ENCODE measurements around the gene GCNT3.
"Not testable (repeated sequence)": the region's sequence is repeated elsewhere in the genome, so short reads cannot be mapped to it uniquely, and the experiment has no call there.

GCNT3 gene

DNA sequence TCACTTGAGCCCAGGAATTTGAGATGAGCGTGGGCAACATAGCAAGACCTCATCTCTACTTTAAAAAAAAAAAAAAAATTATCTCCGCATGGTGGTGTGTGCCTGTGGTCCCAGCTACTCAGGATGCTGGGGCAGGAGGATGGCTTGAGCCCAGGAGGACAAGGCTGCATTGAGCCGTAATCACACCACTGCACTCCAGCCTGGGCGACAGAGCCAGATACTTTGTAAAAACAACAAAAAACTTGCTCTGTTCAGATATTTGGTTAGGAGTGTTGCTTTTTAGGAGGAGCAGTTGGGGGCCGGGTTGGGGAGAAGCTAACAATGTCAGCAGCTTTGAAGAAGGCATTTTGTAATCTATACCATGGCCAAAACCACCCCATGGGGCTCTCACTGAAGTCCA lies 4.1 kb downstream of the GCNT3 start:
- no peak for FAIRE-seq
- no peak for DNase-seq (ENCODE audit: extremely low spot score, insufficient read length, low read depth)

- no peak for DNase-seq (ENCODE audit: extremely low spot score, insufficient read length, low read depth)
Observed at GRCh38 chr15:59616379-59616778, 4.8 kb downstream of the GCNT3 start.

DNA sequence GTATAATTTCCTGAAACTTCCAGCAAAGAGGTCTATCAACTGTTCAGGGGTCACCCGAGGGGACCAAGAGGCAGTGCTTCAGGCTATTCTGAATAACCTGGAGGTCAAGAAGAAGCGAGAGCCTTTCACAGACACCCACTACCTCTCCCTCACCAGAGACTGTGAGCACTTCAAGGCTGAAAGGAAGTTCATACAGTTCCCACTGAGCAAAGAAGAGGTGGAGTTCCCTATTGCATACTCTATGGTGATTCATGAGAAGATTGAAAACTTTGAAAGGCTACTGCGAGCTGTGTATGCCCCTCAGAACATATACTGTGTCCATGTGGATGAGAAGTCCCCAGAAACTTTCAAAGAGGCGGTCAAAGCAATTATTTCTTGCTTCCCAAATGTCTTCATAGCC lies 6.8 kb downstream of the GCNT3 start:
- DNase-seq (ENCODE audit: extremely low spot score, insufficient read length, low read depth) (no peak), FAIRE-seq (no peak)

More at GRCh38 chr15:59616379-59616778, 4.8 kb downstream of the GCNT3 start:
- no peak for FAIRE-seq

DNA sequence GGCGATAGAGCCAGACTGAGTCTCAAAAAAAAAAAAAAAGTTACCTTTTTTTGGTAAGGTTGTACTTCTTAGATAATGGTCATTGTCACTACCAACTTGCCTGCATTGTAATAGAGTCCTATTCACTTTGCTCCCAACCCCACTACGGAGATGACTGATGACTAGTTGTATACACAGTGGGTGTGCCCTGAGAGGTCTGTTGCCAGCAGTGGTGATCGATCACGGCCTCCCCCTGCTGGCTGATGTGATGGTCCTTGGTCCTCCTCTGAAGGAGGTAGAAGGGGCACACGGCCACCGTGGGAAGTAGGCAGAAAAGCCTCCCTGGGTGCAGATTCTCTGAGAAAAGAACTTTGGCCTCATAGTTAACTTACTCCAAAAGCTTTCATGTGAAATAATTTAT lies 10.7 kb downstream of the GCNT3 start:
- DNase-seq (ENCODE audit: extremely low spot score, insufficient read length, low read depth) (peak; percentile 52), FAIRE-seq (peak; percentile 74)

DNA sequence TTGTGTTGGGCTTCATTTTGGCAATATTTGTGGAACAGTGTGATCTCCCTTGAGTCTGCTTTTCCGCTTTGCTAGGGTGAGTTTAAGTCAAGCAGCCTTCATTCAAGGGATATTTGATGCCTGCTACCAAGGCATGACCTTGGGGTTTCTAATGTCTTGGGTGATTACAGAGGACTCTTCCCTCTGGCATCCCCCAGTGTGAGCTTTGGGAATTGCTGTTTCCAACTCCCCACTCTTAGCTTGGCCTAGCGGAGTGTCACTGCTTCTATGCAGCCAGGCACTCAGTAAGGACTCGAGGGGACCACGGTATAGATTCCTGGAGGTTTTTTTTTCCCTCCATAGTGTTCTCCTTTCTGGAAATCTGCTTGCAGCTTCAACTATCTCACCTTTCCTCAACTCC lies 21.1 kb downstream of the GCNT3 start:
- DNase-seq (ENCODE audit: extremely low spot score, insufficient read length, low read depth) (no peak), FAIRE-seq (no peak)

DNA sequence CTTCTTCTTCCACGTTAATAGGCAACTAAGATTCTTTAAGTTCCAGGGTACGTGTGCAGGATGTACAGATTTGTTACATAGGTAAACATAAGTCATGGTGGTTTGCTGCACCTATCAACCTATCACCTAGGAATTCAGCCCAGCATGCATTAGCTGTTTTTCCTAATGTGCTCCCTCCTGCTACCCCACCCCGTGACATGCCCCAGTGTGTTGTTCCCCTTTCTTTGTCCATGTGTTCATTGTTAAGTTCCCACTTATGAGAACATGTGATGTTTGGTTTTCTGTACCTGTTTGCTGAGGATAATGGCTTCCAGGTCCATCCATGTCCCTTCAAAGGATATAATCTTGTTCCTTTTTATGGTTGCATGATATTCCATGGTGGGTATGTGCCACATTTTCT lies 24.6 kb downstream of the GCNT3 start:
- FAIRE-seq (no peak), DNase-seq (ENCODE audit: extremely low spot score, insufficient read length, low read depth) (no peak)

GRCh38 chr15:59637507-59637906 lies 25.9 kb downstream of the GCNT3 start:
- not testable (repeated sequence) for DNase-seq (ENCODE audit: extremely low spot score, insufficient read length, low read depth)
- FAIRE-seq, result peak; percentile 38

DNA sequence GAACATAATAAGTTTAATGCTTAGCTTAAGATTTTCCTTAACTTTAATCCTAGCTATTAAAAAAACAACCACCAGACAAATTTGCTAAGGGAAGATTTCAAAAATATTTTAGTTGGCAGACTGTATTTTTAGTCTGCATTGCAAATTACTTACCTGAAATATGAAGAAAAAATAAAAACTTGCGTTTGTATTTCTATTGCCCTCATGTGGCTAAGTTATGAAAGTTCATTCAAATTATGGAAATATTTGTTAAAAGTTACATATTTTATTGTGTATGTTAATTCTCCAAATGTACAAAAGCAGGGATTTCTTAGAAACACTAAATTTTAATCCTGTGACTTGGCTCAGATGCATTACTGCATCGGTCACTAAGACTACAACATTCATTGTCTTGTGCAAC lies 30.8 kb downstream of the GCNT3 start:
- FAIRE-seq (no peak), DNase-seq (ENCODE audit: extremely low spot score, insufficient read length, low read depth) (no peak)

DNA sequence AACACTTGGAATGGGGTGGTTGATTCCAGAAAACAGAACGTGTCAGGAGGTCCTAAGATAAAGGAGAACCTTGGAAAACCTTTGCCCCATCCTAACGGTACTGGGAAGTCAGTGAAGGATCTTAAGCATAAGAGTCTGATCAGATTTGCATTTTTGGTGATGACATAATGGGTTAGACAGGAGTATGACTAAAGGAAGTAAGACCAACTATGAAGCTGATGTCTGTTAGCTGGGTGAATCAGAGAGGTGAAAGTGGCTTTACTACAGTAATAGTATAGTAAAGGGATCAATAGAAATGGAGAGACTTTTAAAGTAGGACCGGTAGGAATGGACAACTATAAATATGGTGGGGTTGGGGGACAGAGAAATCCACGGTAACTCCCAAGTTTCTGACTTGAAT lies 33.2 kb downstream of the GCNT3 start:
- DNase-seq (ENCODE audit: extremely low spot score, insufficient read length, low read depth), result no peak
- FAIRE-seq, result no peak

DNA sequence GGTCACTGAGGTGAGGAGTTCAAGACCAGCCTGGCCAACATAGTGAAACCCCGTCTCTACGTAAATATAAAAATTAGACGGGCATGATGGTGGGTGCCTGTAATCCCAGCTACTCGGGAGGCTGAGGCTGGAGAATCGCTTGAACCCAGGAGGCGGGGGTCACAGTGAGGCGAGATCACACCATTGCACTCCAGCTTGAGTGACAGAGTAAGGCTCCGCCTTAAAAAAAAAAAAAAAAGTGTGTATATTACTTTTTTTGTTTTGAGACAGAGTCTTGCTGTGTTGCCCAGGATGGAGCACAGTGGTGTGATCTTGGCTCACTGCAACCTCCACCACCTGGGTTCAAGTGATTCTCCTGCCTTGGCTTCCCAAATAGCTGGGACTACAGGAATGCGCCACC lies 34.2 kb downstream of the GCNT3 start:
- not testable (repeated sequence) for DNase-seq (ENCODE audit: extremely low spot score, insufficient read length, low read depth); FAIRE-seq

- no peak for DNase-seq (ENCODE audit: extremely low spot score, insufficient read length, low read depth)
- FAIRE-seq, result no peak
Observed at GRCh38 chr15:59646277-59646676, 34.7 kb downstream of the GCNT3 start.

GRCh38 chr15:59647085-59647484 lies 35.5 kb downstream of the GCNT3 start:
- no peak for DNase-seq (ENCODE audit: extremely low spot score, insufficient read length, low read depth)
- no peak for FAIRE-seq

- FAIRE-seq (no peak), DNase-seq (ENCODE audit: extremely low spot score, insufficient read length, low read depth) (no peak)
Observed at GRCh38 chr15:59649603-59650002, 38.0 kb downstream of the GCNT3 start.

DNA sequence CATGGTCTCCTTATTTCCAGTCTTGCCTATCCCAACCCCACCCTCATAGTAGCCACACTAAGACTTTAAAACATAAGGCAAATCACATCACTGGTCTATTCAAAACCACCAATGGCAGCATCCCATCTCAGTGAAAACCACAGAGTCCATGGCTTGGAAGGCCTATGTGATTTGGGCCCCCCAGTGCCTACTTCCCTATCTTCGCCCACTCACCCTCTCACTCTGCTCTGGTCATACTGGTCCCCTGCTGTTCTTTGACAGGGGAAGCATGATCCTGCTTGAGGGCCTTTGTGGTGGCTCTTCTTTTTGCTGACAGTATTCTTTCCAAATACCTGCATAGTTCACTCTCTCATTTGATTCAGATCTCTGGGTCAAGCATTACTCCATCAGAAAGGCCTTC lies 42.5 kb downstream of the GCNT3 start:
- DNase-seq (ENCODE audit: extremely low spot score, insufficient read length, low read depth) (no peak), FAIRE-seq (no peak)

GRCh38 chr15:59656897-59657634 lies 45.5 kb downstream of the GCNT3 start, which contains the start of gene GTF2A2:
Gene GTF2A2 (minus strand): TSS chr15:59657515. CDS start chr15:59652277, 5,238 bp downstream.
- peak; percentile 86 for DNase-seq (ENCODE audit: extremely low spot score, insufficient read length, low read depth)
- FAIRE-seq, result peak; percentile 99

- FAIRE-seq (no peak), DNase-seq (ENCODE audit: extremely low spot score, insufficient read length, low read depth) (no peak)
Observed at GRCh38 chr15:59657635-59658125, 46.1 kb downstream of the GCNT3 start.

DNA sequence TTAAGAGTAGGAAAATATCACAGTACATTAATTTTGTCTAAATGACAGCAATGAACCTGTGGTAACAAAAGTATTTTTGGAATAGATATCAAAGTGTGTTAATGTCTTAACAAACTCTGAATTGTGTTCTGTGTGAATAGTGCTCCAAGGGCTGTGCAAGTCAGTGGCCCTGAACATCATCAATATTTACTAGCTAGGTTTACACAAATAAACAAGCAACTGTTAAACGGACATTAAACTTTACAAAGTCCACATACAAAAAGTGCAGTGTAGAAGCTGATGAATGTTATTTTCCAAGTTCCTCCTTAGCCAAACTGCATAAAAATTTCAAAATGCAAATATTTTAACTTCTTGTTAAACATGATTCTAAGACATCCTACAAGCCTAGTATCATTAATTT lies 47.8 kb downstream of the GCNT3 start:
- FAIRE-seq (peak; percentile 29), DNase-seq (ENCODE audit: extremely low spot score, insufficient read length, low read depth) (no peak)

- FAIRE-seq (no peak), DNase-seq (ENCODE audit: extremely low spot score, insufficient read length, low read depth) (no peak)
Observed at GRCh38 chr15:59662260-59662659, 50.7 kb downstream of the GCNT3 start.

GRCh38 chr15:59668556-59668955 lies 57.0 kb downstream of the GCNT3 start:
- DNase-seq (ENCODE audit: extremely low spot score, insufficient read length, low read depth), result no peak

More at GRCh38 chr15:59668556-59668955, 57.0 kb downstream of the GCNT3 start:
- FAIRE-seq, result no peak
